ENCODE measurements around the gene KLHL1.

DNA sequence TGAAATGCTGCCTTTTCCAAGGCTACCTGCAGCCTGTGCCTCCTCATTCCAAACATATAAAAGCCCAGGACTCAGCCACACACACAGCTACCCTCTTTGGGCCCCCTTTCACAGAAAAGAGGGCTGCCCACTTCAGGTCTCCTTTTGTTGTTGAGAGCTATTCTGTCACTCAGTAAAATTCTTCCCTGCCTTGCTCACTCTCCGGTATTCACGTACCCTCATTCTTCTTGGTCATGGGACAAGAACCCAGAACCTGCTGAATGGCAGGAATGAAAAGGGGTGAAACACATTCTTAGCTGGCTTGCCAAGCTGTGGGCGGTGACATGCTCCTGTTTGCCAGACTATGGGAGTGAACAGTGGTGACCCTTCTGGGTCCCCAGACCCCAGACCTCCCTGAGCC, 338.6 kb downstream of the KLHL1 start:
- TF ChIP-seq, protein P1, sequence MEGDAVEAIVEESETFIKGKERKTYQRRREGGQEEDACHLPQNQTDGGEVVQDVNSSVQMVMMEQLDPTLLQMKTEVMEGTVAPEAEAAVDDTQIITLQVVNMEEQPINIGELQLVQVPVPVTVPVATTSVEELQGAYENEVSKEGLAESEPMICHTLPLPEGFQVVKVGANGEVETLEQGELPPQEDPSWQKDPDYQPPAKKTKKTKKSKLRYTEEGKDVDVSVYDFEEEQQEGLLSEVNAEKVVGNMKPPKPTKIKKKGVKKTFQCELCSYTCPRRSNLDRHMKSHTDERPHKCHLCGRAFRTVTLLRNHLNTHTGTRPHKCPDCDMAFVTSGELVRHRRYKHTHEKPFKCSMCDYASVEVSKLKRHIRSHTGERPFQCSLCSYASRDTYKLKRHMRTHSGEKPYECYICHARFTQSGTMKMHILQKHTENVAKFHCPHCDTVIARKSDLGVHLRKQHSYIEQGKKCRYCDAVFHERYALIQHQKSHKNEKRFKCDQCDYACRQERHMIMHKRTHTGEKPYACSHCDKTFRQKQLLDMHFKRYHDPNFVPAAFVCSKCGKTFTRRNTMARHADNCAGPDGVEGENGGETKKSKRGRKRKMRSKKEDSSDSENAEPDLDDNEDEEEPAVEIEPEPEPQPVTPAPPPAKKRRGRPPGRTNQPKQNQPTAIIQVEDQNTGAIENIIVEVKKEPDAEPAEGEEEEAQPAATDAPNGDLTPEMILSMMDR (IDR thresholded peaks at IDR 0.05 in 4 of 5, conservative IDR thresholded peaks at IDR 0.05 in 1 of 5), result no peak
- no peak for TF ChIP-seq POLR2A (IDR thresholded peaks at IDR 0.05)
